Measurements from ENCODE around the gene THAP11. TPM values are rescaled to one million over a fixed set of nuclear protein-coding genes. Genes with fewer than 3 reads are reported as not detected.

THAP11 gene
- total and polyA plus RNA-seq, 12 donors: 6.0 to 41.3 (median 25.5) TPM

DNA sequence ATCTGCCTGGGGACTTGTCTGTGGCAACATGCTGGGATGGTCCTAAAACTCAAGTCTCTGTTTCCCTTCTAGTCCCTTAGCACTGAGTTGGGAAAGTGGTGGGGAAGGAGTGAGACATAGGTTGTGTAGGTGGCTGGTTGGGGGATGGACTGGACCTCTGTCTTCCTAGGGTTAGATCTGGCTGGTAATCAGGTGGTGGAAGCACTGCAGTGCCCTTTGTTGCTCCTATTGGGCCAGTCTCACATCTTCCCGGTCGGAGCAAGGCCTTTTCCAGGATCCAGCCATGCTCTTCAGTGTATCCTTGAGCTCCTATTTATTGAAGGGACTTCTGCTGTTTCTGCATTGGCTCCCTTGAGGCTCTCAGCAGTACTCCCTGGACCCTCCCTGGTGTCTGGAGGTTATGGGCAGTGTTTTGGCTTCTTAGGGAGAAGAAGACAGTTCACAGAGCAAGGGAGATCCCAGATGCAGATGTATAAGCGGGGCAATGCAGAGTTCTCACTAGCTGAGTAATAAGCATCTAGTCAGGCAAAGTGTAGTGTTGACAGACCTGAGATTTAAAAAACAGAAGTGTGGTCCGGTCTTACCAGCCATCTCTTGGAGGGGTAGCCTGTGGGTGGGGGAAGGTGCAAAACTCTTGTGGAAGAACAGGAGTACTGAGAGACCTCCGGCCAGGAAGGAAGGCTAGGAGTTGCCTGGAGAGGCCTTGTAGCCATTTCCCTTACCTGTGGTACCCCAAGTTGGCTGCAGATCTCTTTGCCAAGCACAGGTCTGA is 3.4 kb downstream of the THAP11 start:
- intact Hi-C loops (cut with DNase I): loop anchor here in 3 of 10 donors (2.0 to 10.0 kb wide), 5 partner anchors 17 to 321 kb away; partner anchors contain the start of genes EDC4 (in 1 of the 3), RANBP10 (in 1 of the 3), RIPOR1 (in 1 of the 3) and TSNAXIP1 (in 1 of the 3)
- 57 to 60% methylated on average over 5 of the region's 5 CpGs for WGBS, 2 donors
- Histone ChIP-seq H3K9me3 (no peaks in the 10 kb centered on the region), H3K4me3 (peak overlapping the region in 9 of 10 donors; percentile 83 to 100 (median 99)), H3K36me3 (peaks cover 0 to 3% (median 0%) of the 10 kb centered on the region in 9 donors), H3K27me3 (no peaks in the 10 kb centered on the region), H3K27ac (peak overlapping the region; percentile 90 to 100 (median 97)), H3K4me1 (peaks cover 21 to 69% (median 60%) of the 10 kb centered on the region in 9 donors)
- ATAC-seq (no peak), DNase-seq (no peak)
- TF ChIP-seq, protein P1, sequence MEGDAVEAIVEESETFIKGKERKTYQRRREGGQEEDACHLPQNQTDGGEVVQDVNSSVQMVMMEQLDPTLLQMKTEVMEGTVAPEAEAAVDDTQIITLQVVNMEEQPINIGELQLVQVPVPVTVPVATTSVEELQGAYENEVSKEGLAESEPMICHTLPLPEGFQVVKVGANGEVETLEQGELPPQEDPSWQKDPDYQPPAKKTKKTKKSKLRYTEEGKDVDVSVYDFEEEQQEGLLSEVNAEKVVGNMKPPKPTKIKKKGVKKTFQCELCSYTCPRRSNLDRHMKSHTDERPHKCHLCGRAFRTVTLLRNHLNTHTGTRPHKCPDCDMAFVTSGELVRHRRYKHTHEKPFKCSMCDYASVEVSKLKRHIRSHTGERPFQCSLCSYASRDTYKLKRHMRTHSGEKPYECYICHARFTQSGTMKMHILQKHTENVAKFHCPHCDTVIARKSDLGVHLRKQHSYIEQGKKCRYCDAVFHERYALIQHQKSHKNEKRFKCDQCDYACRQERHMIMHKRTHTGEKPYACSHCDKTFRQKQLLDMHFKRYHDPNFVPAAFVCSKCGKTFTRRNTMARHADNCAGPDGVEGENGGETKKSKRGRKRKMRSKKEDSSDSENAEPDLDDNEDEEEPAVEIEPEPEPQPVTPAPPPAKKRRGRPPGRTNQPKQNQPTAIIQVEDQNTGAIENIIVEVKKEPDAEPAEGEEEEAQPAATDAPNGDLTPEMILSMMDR (IDR thresholded peaks at IDR 0.05): no peak

DNA sequence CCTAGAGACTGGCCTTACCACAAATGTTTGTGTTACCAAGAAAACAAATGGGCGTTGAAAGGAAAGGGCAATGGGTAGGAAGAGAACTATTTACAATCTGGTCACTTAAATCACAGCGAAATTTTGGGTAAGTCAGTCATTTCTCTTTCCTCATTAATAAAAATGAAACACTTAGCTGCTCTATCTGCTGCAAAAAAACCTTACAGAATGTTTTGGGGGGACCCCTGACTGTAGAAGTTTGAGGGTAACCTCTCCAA is 3.9 kb downstream of the THAP11 start:
- WGBS, 2 donors: 8 to 27% methylated on average over 2 of the region's 2 CpGs
- no peaks in the 10 kb centered on the region for H3K9me3 ChIP-seq
- peak overlapping the region; percentile 55 to 100 (median 96) for H3K4me3 ChIP-seq
- no peaks in the 10 kb centered on the region for H3K27me3 ChIP-seq
- TF ChIP-seq, protein P1 (IDR thresholded peaks at IDR 0.05): no peak
- H3K4me1 ChIP-seq: peaks cover 21 to 69% (median 60%) of the 10 kb centered on the region in 9 donors
- peak overlapping the region; percentile 90 to 100 (median 97) for H3K27ac ChIP-seq
- intact Hi-C loops (cut with DNase I): loop anchor here in 3 of 10 donors (2.0 to 10.0 kb wide), 5 partner anchors 17 to 321 kb away; partner anchors contain the start of genes EDC4 (in 1 of the 3), RANBP10 (in 1 of the 3), RIPOR1 (in 1 of the 3) and TSNAXIP1 (in 1 of the 3)
- peaks cover 0 to 6% (median 0%) of the 10 kb centered on the region in 9 donors for H3K36me3 ChIP-seq
- ATAC-seq (no peak), DNase-seq (no peak)

DNA sequence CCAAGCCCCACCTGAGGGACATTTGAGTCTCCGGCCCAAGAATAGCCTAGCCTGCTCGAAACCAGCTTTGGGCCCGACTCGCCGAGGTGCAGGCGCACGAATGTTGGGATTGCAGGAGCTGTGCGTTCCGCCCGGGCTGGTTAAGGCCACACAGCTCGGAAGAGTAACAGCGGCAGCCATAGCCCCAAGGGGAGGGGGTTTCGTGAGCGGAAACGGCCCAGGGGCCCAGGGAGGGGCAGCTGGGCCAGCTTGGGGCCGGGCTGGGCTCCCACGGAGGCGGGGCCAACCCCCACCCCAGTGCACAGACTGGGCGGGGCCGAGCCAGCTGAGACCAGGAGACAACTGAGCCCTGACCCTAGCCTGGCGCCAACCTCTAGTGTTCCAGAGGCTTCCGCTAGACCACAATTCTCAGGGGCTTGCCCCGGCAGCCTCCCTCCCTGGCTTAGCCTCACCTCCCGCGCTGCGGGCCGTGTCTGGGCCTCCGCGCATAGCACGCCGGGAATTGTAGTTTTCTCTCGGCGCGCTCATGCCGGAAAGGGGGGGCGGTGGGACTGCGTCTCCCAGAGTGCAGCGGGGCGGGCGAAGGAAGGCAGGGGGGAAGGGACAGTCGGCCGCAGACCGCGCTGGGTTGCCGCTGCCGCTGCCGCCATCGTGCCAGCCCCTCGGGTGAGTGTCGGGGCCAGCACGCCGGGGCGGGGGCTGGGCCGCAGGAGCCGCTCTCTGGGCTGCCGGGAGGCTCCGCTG is 4.4 kb downstream of the THAP11 start, which contains the start of gene NUTF2:
TSS of gene NUTF2 (plus strand) at position 614 of the 744 bp plus-strand sequence. CDS start 18,198 bp downstream, outside the sequence.
- Histone ChIP-seq H3K9me3 (no peaks in the 10 kb centered on the region), H3K27ac (peak within 1 kb of the TSS; percentile 90 to 100 (median 97)), H3K36me3 (peaks cover 0 to 6% (median 0%) of the 10 kb centered on the region in 9 donors), H3K27me3 (no peaks in the 10 kb centered on the region), H3K4me3 (peak within 1 kb of the TSS; percentile 55 to 100 (median 96)), H3K4me1 (peaks cover 21 to 64% (median 57%) of the 10 kb centered on the region in 9 donors)
- 1% methylated on average over 48 to 57 of the region's 57 CpGs for WGBS, 2 donors
- intact Hi-C loops (cut with DNase I): loop anchor here in 3 of 10 donors (2.0 to 10.0 kb wide), 5 partner anchors 16 to 322 kb away; partner anchors contain the start of genes EDC4 (in 1 of the 3), RANBP10 (in 1 of the 3), RIPOR1 (in 1 of the 3) and TSNAXIP1 (in 1 of the 3)
- TF ChIP-seq, protein P1 (IDR thresholded peaks at IDR 0.05): no peak
- ATAC-seq: peak; percentile 84 to 93 (median 89)
- peak; percentile 96 to 97 for DNase-seq

Measured in heart right ventricle (tissue), 16 donors.